Pons (tissue), 1 donor: ENCODE data around the gene ANKRD45.
"Not testable (repeated sequence)": the region's sequence is repeated elsewhere in the genome, so short reads cannot be mapped to it uniquely, and the experiment has no call there.

Source experiments
- DNase-seq: peaks from one replicate; pipeline ENCODE4 v3.0.0-alpha.2; 2016; ENCODE audit warnings: low spot score

Gene ANKRD45

GRCh38 chr1:173642450-173643139, 27.1 kb downstream of the ANKRD45 start:
- not testable (repeated sequence) for DNase-seq

GRCh38 chr1:173639102-173639501, 30.5 kb downstream of the ANKRD45 start:
- DNase-seq: peak; percentile 12

- DNase-seq: no peak
These were observed 31.3 kb downstream of the ANKRD45 start for GRCh38 chr1:173638043-173639021.

GRCh38 chr1:173637236-173638042, 32.2 kb downstream of the ANKRD45 start:
- not testable (repeated sequence) for DNase-seq

- no peak for DNase-seq
These were observed 34.5 kb downstream of the ANKRD45 start, which contains the start of gene TEX50 for GRCh38 chr1:173635116-173635515. TEX50 (plus strand) TSS chr1:173635338; CDS start chr1:173635522, 184 bp downstream.

- no peak for DNase-seq
These were observed 40.8 kb downstream of the ANKRD45 start for GRCh38 chr1:173628888-173629287.

- DNase-seq: no peak
These were observed 42.4 kb downstream of the ANKRD45 start for GRCh38 chr1:173627269-173627668.

- DNase-seq: no peak
These were observed 52.8 kb downstream of the ANKRD45 start for GRCh38 chr1:173616859-173617258.

- not testable (repeated sequence) for DNase-seq
These were observed 56.6 kb downstream of the ANKRD45 start for GRCh38 chr1:173613086-173613485.

- no peak for DNase-seq
These were observed 61.0 kb downstream of the ANKRD45 start for GRCh38 chr1:173608503-173609216.

- peak; percentile 40 for DNase-seq
These were observed 66.5 kb downstream of the ANKRD45 start, which contains the start of gene SLC9C2 for GRCh38 chr1:173603056-173603591. SLC9C2 (minus strand) TSS chr1:173603072; CDS start chr1:173601776, 1,296 bp downstream.

- DNase-seq: no peak
These were observed 68.1 kb downstream of the ANKRD45 start for GRCh38 chr1:173601588-173601987.

- no peak for DNase-seq
These were observed 73.4 kb downstream of the ANKRD45 start for GRCh38 chr1:173596097-173596825.

- not testable (repeated sequence) for DNase-seq
These were observed 78.5 kb downstream of the ANKRD45 start for GRCh38 chr1:173591138-173591537.

- no peak for DNase-seq
These were observed 79.1 kb downstream of the ANKRD45 start for GRCh38 chr1:173590557-173590956.

GRCh38 chr1:173581383-173582079, 88.1 kb downstream of the ANKRD45 start:
- no peak for DNase-seq

- no peak for DNase-seq
These were observed 89.0 kb downstream of the ANKRD45 start for GRCh38 chr1:173580658-173581057.

- DNase-seq: no peak
These were observed 89.6 kb downstream of the ANKRD45 start for GRCh38 chr1:173580071-173580470.

GRCh38 chr1:173573596-173573995, 96.1 kb downstream of the ANKRD45 start:
- DNase-seq: no peak
